Umbilical cord (tissue), 2 donors: ENCODE data around the gene RFT1. TPM values are rescaled to one million over a fixed set of nuclear protein-coding genes. Genes with fewer than 3 reads are reported as not detected.

ENCODE experiments used
- DNase-seq: peaks from one replicate; pipeline ENCODE4 v3.0.0-alpha.2; 2015; ENCODE audit warnings: low spot score
- total RNA-seq: library from RNA; depleted of rRNA; stranded (reverse); fragments of >200 nt; gene quantifications from one replicate; pipeline ENCODE4 v1.2.3, GENCODE V29; 2014; ENCODE audit warnings: low replicate concordance; ENCODE audit not compliant: insufficient read depth

RFT1 gene
- total RNA-seq, 1 donor from 2014 or later = 10.4 TPM

DNA sequence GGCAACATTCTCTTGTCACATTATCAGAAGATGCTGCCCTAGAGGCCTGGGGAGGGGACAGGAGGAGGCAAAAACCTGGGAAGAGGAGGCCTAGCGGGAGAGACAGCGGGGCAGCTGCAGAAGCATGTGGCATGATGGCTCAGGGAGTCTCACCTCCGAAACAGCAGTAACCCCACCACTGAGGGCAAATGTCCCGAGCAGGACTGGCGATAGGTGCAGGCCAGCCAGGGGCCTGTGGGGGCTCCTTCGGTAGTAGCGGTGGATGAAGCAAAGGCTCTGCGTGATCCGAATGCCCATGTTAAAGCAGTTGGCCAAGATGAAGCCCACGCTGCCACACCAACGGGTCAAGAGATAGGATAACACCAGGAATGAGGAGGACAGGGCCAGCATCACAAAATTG is 38.0 kb downstream of the RFT1 start:
- no peak for DNase-seq

DNA sequence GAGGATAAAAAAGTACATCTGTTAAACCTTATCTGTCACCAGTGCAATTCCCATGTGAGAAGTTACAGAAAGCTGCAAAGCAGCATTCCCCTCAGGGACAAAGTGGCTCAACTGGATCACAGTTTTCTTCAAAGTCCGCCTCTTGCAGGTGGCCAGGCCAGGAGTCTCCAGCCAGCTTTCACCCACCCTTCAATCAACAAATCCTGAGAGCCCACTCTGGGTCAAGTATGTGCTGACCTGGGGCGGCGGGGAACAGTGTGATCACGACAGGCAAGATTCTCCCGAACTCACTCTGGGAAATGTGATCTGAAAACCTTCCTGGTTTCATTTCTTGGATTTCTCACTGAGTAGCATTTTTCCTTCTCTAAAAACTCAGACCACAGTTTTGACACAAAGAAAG is 39.2 kb downstream of the RFT1 start:
- no peak for DNase-seq

DNA sequence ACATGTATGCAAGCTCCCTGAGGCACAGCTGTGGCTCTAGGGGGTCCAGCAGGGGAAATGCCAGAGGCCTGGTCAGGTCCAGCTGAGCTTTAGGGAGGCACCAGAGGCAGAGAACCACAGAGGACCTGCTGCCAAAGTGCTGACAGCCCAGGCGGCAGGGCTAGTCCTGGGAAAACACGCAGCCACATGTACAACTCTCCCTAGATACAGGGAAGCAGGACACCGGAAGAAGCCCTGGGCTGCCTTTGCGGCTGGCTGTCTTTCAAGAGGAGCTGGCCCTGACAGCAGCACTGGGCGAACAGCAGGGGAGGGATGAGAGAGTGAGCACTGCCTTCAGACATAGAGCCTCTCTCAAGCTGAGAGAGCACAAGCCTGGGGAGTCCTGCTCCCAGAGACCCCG is 40.7 kb downstream of the RFT1 start:
- DNase-seq = no peak

DNA sequence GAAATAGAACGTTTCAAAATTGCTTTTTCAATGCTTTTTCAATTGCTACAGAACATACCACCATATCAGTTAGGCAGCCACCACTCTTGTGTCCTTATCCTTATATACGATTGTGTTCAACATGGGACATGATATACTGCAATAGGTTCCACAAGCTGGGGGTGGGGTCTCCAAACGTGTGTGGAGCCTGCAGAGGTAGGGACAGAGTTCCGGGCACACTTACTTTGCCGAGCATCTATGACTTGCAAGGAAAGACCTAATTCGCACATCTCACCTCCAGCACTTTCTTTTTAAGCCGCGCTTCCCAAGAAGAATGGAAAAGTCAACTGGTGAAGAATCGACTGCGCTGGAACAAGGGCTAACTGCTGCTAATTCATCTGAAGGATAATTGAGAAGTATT is 44.8 kb downstream of the RFT1 start:
- DNase-seq = no peak

DNA sequence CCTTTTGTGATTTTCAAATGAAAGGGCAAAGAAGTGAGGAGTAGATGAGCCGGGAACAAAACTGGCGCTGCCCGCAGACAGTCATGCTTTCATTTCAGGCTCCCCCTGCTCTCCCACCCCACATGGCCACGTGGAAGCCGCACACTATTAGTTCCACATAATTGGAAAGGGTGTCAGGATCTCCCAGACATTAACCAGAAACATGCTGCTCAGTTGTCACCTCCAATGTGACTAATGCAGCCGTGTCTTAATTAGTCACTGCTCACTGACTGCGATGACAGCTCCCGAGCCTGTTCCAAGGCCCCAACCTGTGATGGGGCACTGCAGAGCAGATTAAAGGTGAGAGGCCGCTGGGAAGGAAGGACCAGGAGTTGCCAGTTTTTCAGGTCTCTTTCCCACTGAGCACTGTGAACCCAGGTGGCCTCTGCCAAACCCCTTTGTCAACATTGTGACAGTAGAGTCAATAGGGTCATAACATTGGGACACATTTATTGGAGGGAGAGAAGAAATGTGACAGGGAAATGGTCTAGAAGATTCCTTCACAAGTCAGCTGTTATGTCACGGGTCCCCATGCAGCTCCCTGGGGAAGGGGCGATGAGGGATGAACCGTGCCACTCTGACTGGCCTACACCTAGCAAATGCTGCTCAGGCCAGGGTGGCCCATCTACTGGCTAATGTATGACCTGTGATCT is 45.8 kb downstream of the RFT1 start:
- no peak for DNase-seq

DNA sequence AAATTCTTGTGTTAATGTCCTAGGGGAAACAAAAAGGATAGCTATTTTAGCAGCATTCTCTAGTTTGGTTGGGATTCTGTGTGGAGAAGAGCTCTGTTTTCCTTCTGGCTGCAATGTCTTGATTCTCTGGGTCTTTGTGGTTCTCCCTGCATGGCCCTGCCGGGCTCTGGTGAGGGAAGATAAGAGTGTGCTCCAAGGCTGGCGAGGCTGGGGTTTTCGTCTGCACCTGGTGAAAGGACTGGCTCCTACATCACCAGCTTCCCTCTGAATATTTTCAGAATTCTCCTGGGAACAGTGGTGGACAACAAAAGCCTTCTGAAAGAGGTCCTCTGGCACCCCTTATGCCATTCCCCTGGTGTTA is 46.3 kb downstream of the RFT1 start:
- DNase-seq = no peak

DNA sequence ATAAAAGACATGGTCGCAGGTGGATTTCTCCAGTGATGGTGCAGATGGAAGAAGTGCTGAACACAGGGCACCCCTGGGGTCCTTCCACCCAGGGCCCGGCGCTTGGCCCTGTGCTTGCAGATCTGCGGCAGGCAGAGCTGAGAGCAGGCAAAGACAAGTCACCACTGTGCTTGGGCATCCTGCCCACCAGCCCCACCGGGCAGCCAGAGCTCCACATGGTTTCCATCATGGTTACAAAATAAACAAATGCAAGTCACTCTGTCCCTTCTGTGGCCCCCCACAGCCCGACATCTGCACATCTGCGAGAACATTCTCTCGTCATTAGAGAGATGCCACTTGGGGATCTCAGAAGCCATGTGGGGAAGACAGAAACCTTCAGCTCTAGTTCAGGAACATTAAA is 46.7 kb downstream of the RFT1 start:
- DNase-seq = no peak

DNA sequence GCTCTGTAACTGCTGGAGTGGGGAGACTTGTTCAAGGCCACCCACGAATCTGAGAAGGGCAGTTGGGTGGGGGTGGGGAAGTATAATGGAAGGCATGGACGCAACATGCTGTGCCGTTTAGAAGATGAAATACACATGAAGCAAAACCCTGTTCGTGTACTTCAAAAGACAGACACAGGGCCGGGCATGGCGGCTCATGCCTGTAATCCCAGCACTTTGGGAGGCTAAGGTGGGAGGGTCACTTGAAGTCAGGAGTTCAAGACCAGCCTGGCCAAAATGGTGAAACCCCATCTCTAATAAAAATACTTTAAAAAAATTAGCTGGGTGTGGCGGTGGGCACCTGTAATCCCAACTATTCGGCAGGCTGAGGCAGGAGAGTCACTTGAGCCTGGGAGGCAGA is 47.5 kb downstream of the RFT1 start:
- DNase-seq = no peak

DNA sequence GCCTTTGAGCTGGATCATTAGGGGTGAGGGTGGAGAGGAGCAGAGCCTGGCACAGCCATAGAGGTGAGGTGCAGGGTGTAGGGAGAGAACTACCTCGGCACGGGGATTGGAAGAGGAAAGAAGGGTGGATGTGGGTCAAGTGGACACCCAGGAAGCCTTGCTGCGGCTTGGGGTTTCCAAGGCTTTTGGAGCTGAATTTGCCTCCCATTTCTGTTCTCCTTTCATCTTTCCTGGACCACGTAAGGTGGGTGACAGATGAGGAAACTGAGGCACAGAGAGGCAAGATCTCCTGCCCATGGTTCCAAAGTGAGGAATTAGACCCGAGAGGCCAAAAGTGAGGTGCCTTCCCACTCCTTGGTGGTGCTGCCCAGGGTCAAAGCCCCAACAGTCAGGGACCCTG is 48.9 kb downstream of the RFT1 start:
- DNase-seq = no peak

DNA sequence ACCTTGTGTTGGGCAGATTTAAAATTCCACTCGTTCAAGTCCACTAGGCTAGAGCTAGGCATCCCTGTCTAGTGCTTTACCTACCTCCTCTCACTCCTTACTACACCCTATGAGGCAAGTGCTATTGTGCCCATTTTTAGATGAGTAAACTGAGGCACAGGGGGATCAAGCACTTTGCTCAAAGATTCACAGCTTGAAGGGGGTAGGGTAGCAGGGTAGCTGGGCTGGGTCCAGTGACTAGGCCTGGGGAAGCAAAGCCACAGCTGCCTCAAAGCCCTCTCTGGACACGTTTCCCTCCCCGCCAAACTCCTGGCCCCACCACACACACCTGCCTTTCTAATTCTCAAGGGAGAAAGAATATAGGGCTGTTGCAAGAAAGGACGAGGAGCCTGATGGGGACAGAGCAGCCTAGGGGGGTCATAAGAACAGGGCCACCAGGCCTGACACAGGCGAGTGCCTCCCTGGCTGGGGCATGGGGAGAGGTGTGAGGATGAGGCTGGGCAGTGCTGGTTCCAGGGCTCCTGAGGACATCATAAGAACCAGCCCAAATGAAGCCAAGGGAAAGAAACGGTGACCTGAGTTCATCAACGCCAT is 49.5 kb downstream of the RFT1 start:
- no peak for DNase-seq

DNA sequence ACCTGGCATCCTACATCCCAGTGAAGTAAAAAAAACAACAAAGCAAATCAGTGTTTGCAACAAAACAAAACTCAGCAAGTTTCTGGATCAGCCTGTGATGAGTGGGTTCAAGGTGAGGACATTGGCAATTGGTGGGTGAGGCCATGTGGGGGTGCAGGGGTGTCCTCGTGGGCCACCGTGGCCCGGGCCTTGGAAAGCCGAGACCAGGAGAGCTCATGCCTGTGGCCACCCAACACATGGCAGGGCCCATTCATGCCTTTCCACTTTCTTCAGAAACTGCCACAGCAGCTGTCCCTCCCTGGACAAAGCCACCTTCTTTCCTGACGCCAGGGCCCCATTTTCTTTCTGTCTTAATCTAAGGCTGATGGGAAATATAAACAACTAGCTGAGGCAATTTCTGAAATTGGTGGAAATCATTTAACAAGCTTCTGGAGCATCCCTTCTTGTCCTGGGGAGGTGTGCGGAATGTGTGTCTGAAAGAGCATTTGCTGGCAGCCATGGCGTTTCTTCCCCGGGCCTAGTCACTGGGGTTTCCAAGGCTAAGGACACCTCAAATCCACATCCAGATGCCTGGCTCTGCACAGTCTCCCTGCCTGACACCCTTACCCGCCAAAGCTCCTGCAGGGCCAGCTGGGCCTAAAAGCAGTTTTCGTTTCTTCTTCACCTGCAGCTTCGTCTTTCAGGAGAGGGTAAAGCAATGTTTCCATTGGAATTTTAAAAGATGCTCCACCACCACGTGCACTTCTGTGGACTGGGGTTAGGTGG is 50.3 kb downstream of the RFT1 start:
- no peak for DNase-seq

DNA sequence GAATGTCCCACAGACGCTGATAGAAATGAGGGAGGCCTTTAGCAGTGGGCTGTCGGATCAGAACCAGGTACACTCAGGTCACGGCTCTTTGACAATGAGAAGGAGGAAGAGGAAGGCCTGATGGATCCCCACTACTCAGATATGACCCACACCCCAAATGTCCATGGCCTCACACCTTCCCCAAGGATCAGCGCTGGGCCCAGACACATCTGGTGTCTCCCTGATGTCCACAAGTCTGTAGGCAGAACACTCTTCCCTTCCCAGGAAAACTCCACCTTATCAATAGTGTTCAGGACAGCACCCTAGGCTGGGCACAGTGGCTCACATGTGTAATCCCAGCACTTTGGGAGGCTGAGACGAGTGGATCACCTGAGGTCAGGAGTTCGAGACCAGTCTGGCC is 51.1 kb downstream of the RFT1 start:
- no peak for DNase-seq

DNA sequence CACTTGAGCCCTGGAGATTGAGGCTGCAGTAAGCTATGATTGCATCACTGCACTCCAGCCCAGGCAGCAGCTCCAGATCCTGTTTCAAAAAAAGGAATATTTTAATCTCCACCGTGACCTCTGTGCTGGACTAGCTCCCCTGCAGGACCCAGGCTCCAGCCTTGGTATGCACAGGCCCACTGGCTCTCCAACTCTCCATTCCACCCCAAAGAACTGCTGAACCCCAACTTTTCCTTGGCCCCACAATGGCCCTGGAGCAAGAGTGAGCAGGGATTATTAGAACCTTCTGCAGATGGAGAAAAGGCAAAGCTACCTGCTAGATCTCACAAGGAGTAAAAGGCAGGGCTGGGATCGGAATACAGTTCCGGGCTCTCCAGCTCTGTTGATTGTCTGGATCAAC is 51.6 kb downstream of the RFT1 start:
- no peak for DNase-seq

DNA sequence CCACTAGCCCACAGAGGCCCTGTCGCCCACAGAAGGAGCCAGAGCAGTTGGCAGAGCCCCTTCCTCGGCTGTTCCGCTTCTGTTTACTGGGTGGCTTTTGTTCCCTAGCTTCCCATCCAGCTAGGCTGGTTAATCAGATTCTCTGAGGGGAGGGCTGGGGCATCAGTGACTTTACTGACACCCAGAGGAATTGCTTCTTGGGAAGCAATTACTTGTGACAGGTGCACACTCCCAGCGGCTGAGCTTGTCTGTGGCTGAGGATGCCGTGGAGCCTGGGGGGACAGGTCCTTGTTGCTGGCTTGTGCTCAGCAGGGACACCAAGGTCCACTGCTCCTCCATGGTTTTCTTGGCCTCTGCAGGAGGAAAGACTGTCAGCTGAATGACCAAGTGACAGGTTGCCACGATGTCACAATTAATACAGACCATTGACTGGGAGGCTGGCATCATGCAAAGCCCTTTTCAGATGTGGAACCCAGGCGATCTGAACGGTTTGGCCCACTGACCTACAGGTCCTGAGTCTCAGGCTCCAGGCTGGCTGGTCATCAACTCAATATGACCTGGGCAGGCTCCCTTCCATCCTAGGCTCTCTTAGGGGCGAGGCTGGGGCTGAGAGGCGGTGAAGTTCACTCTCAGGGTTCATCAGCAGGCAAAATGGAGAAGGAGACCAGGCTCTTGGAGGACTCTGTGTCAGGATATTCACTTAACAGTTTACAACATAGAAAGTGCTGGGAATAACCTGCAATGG is 52.6 kb downstream of the RFT1 start:
- DNase-seq = no peak

DNA sequence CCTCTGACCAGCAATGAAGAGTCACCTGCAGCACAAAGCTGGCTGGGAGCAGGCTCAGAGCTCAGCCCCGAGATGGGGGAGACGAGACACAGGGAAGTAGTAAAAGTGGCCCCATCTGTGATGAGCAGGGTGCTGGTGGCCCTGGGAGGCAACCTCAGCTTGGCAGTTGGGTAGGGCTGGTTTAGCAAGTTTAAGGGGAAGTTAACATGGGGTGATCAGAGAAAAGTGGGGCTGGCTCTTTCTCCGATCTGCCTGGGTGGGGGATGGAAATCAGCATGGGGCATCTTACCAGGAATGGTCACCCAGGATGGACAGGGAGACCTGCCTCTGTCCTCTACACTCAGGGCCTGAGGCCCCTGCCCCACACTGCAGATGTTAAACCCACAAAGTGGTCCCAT is 54.5 kb downstream of the RFT1 start:
- no peak for DNase-seq

DNA sequence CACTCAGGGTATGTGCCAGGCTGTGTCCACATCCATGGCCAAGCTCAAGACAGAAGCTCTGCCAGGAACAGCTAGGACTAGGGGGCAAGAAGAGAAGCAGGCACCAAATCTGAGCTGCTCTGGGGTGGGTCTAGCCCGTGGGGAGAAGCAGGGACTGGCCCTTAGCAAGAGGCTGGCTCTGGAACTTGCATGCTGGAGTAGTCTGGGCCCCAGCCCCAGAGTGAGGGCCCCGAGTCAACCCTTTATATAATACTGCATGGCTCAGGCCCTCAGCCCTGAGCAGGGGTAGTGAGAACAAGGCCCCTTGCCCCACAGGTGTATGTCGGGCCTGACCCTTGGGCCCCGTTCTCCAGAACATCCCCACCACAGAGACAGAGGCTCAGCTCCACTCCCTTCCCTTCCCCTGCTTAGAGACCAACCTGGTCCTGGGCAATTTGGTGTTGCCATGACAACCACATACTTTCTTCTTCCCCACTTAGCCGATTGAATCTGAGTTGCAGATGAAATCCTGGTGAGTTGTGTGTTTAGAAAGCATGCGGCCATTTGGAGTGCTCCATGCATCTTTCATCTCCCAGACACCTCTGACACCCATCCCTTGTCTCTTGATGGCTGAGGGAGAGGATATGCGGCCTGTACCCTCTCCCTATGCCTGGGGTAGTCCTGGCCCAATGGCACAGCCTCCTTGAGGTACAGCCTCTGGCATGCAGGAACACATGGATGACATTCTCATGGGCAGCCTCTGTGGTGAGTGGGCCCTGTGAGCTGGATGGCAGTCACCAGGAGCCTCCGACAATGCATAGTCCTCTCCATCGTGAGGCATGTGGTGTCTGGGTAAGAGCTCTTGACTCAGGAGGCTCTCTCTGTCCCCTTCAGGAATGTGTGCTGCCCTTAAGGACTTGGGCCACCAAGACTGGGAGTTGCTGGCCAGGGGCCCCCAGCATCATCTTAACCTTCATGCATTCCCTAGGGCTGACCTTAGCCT is 55.2 kb downstream of the RFT1 start:
- DNase-seq = no peak

DNA sequence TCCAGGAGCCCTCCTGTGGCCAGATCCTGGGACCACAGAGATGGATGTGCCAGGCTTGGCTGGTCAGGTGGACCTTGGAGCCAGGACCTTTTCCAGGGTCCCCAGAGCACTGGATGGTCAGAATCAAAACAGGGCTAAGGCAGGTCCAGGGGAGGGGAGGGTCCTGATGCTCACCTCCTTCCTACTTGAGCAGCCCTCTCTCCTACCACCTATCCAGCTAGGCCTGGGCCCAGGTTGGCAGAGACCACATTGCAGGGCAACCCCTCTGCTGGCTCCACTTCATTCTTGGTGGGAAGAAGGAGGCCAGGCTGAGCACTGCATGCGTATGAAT is 55.9 kb downstream of the RFT1 start:
- DNase-seq = no peak

DNA sequence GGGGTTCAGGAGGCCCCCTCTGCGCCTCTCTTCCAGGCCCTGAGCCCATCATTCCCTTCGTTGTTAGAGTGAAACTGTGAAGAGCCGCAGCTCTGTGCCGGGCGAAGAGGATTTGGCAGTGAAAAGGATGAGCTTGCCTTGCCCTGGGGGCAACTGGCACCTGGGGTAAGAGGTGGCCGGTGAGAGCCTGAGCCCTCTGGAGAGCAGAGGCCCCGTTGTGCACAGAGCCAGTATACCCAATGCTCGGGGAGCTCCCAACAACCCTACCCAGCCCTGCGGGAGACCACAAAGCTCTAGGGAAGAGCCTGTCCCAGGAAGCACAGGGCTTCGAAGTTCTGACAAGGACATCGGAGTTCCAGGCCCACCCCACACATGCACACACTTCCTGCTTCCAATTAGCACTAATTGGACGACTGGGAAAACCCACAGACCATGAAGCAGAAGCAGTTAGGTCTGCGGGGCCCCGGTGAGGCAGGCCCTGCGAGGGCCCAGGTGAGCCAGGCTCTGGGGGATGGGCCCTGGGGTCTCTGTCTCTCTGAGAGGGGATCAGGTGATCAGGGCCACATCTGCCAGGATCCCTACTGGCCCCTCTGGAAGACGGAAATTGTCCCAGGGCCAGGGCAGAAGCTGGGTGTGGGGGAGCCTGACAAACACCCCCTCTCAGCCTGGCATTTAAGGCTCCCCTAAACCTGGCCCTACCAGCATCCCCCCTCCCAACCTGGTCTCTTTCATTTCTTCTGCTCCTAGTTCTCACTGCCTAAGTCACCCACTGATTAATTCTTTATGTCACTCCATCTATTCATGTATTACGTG is 56.5 kb downstream of the RFT1 start:
- DNase-seq = no peak

DNA sequence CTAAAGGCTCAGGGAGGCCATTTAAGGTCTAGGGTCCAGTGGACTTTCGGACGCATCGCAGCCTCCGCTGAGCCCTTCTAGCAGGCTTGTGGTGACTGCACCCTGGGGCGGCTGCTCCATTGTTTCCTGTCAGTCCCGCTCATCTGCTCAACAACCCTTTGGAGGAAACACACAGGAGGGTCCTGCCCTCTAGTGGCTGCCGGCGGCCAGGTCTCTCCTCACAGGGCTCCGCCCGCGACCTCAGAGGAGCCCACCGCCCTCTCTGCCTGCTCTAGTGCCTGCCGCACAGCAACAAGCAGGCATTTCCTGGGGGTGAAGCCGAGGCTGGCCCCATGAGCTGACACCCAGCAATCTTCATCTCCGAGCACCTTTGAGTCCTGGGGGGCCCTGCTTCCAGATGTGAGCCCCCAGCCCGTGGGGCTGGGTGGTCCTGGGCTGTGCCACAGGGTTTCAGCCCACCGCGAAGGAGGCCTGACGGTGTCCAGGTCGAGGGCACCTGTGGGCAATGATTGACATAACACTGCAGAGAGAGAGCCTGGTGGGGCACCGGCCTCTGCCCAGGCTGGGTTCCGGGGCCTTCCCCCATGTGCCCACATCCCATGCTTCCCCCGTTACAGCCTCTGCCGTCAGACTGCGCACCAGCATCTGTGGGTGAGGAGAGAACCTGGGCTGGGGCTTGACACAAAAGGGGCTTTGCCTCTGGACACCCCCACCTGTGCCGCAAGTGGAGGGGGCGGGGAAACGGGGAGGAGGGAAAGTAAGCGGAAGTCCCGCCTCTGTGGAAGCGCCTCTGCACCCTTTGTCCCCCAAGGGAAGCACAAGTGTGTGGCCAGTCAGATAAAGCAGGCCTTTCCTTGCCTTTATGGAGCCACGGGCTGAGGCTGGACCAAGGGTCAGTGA is 57.3 kb downstream of the RFT1 start:
- DNase-seq = peak; percentile 71
